Cardiac muscle cell (in vitro differentiated cells and primary cell): ENCODE results near the gene NOB1. TPM values are rescaled to one million over a fixed set of nuclear protein-coding genes. Genes with fewer than 3 reads are reported as not detected.
"Not testable (repeated sequence)": the region's sequence is repeated elsewhere in the genome, so short reads cannot be mapped to it uniquely, and the experiment has no call there.

Source experiments
- DNase-seq, 2 donors: peaks; one replicate each; pipeline versions ENCODE4 v3.0.0 to v3.0.0-alpha.2; 2010 to 2017; ENCODE audit warnings: low read depth in 1 of 2, low spot score in 1 of 2
- H3K27ac ChIP-seq: fragments of 200-600 bp; sonication (generic); 2 replicates; pipeline ENCODE4 v1.5.1; 2016
- H3K27me3 ChIP-seq: fragments of 200-600 bp; sonication (generic); 2 replicates; pipeline ENCODE4 v1.6.0; 2016; ENCODE audit warnings: control low read depth
- H3K36me3 ChIP-seq: fragments of 200-600 bp; sonication (generic); 2 replicates; pipeline ENCODE4 v1.5.1; 2016; ENCODE audit warnings: control low read depth
- H3K4me1 ChIP-seq: fragments of 200-600 bp; sonication (generic); 2 replicates; pipeline ENCODE4 v1.8.1; 2017; ENCODE audit warnings: low read depth, mild to moderate bottlenecking, mixed run types
- H3K4me3 ChIP-seq: fragments of 200-600 bp; sonication (generic); 2 replicates; pipeline ENCODE4 v1.5.1; 2016; ENCODE audit warnings: mild to moderate bottlenecking
- H3K9me3 ChIP-seq: fragments of 200-600 bp; sonication (generic); 2 replicates; pipeline ENCODE4 v1.5.1; 2017; ENCODE audit warnings: low read depth, mild to moderate bottlenecking, control low read depth
- polyA plus RNA-seq: library from polyadenylated mRNA; unstranded; fragments of >200 nt; fragmentation: Nextera tagmentation; extraction: Ambion mirVana; gene quantifications from 2 replicates; pipeline ENCODE4 v1.2.1, GENCODE V29; 2016
- total RNA-seq: library from RNA; depleted of rRNA; stranded (reverse); fragments of >200 nt; gene quantifications from 2 replicates; pipeline ENCODE4 v1.2.3, GENCODE V29; 2016
- TF ChIP-seq, protein P1 (sequence below): IDR thresholded peaks from 2 replicates; pipeline ENCODE4 v1.5.1; 2012; ENCODE audit warnings: low read depth, mild to moderate bottlenecking, low read length

NOB1 gene
- total and polyA plus RNA-seq, 2 experiments from 2014 or later = 26.8 to 34.0 TPM

DNA sequence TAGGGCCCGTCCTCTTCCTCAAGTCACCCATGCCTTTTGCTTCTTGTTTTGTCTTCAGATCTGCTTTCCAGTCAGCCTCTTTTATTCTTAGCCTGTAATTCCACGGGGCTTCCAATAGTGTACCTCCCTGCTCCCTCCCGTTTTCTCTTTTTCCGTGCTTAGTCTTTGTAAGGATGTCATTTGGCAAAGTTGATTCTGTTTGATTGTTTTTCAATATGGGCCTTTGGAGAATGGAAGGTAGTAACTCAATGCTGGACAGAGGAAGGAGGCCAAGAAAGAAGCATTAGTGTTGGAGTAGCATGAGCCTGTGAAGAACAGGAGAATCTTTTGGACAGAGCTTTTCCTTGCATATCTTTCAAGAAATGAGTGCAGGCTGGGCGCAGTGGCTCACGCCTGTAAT lies 13.9 kb upstream of the NOB1 start:
- TF ChIP-seq, protein P1, sequence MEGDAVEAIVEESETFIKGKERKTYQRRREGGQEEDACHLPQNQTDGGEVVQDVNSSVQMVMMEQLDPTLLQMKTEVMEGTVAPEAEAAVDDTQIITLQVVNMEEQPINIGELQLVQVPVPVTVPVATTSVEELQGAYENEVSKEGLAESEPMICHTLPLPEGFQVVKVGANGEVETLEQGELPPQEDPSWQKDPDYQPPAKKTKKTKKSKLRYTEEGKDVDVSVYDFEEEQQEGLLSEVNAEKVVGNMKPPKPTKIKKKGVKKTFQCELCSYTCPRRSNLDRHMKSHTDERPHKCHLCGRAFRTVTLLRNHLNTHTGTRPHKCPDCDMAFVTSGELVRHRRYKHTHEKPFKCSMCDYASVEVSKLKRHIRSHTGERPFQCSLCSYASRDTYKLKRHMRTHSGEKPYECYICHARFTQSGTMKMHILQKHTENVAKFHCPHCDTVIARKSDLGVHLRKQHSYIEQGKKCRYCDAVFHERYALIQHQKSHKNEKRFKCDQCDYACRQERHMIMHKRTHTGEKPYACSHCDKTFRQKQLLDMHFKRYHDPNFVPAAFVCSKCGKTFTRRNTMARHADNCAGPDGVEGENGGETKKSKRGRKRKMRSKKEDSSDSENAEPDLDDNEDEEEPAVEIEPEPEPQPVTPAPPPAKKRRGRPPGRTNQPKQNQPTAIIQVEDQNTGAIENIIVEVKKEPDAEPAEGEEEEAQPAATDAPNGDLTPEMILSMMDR = no peak
- Histone ChIP-seq H3K4me1 (no peaks in the 10 kb centered on the region), H3K27me3 (no peaks in the 10 kb centered on the region), H3K36me3 (no peaks in the 10 kb centered on the region), H3K27ac (no peak overlapping the region), H3K4me3 (no peak overlapping the region), H3K9me3 (no peaks in the 10 kb centered on the region)
- no peak for DNase-seq

DNA sequence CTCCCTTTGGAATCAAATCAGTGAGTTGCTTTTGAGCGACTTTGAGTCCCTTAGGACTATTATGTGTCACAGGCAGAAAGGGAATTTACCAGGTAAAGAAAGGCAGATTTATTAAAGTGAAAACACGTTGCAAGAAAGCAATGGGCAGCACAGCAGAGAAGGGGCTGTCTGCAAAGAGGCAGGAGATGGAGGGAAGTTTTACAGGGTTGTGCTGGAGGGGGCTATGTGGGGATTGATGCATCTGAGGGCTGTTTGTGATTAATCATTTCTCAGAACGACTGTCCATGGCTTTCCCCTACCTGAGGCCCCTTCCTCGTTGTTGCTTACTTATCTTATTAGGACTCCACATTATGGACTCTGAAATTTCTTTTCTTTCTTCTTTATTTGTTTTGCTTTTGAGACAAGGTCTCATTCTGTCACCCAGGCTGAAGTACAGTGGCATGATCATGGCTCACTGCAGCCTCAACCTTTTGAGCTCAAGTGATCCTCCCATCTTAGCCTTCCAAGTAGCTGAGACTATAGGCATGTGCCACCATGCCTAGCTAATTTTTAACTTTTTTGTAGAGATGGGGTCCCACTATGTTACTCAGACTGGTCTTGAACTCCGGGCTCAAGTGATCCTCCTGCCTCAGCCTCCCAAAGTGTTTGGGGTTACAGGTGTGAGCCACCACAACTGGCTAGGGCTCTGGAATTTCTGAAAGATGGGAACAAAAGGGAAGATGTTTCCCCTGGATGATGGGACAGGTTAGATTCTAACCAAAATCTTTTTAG lies 12.9 kb upstream of the NOB1 start:
- Histone ChIP-seq H3K9me3 (no peaks in the 10 kb centered on the region), H3K36me3 (no peaks in the 10 kb centered on the region), H3K4me1 (no peaks in the 10 kb centered on the region), H3K4me3 (no peak overlapping the region), H3K27ac (no peak overlapping the region), H3K27me3 (no peaks in the 10 kb centered on the region)
- TF ChIP-seq, protein P1 = no peak
- no peak for DNase-seq

DNA sequence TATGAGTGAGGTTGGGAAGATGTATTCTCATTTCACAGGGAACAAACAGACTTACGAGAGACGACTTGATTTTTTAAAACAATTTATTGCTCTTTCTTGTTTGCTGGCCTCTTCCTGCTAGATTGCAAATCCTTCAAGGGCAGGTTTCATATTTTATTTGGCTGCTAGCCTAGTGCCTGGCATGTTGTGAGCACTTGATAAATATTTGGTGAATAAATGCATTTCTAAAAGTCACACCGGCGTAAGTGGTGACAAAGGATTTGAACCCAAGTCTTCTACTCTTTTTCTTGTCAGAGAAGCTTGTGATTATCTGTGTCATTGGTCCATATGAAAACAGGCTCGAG lies 8.8 kb upstream of the NOB1 start:
- TF ChIP-seq, protein P1 = no peak

DNA sequence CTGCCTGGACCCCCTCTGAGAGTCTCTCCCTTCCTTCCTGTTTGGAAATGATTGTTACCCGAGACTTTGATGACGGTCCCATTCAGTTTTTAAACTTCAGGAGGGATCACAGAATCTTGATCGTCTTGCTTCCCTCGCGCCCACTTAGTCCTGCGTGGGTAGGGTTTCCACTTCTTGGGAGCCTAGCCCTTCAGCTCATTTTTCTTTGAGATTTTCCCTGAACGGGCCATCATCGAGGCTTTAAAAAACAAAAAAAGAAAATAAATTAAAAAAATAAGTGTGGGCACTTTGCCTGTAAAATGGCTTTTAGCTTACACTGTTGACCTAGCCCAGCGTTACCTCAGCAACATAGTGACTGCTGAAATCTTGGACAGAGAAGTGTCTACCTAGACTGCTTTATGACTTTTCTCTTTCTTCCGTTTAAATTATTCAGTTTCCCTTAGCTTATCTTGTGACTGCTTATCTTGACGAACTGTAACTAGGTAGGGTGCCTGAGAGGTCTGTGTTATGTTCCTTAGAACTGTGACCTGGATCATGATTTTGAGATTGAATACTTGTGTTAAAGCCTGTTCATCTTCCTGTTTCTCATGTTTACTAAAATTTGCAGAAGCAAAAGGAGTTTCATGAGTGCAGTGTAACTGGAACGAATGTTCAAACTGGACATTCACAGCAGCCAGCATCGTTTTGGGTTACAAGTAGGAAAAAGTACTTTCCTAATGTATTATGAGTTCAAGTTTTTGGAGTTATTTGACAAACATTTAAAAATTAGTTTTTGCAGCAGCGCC lies 8.3 kb upstream of the NOB1 start:
- no peaks in the 10 kb centered on the region for H3K36me3 ChIP-seq
- peak overlapping the region; percentile 77 for H3K27ac ChIP-seq
- no peaks in the 10 kb centered on the region for H3K27me3 ChIP-seq
- H3K9me3 ChIP-seq = no peaks in the 10 kb centered on the region
- H3K4me1 ChIP-seq = no peaks in the 10 kb centered on the region
- peak overlapping the region; percentile 98 for H3K4me3 ChIP-seq
- TF ChIP-seq, protein P1 = no peak
- DNase-seq = peak; percentile 36 to 39

More for the DNA sequence above, 8.8 kb upstream of the NOB1 start:
- DNase-seq = no peak
- Histone ChIP-seq H3K4me1 (no peaks in the 10 kb centered on the region), H3K36me3 (no peaks in the 10 kb centered on the region), H3K27ac (no peak overlapping the region), H3K27me3 (no peaks in the 10 kb centered on the region), H3K9me3 (no peaks in the 10 kb centered on the region), H3K4me3 (no peak overlapping the region)

DNA sequence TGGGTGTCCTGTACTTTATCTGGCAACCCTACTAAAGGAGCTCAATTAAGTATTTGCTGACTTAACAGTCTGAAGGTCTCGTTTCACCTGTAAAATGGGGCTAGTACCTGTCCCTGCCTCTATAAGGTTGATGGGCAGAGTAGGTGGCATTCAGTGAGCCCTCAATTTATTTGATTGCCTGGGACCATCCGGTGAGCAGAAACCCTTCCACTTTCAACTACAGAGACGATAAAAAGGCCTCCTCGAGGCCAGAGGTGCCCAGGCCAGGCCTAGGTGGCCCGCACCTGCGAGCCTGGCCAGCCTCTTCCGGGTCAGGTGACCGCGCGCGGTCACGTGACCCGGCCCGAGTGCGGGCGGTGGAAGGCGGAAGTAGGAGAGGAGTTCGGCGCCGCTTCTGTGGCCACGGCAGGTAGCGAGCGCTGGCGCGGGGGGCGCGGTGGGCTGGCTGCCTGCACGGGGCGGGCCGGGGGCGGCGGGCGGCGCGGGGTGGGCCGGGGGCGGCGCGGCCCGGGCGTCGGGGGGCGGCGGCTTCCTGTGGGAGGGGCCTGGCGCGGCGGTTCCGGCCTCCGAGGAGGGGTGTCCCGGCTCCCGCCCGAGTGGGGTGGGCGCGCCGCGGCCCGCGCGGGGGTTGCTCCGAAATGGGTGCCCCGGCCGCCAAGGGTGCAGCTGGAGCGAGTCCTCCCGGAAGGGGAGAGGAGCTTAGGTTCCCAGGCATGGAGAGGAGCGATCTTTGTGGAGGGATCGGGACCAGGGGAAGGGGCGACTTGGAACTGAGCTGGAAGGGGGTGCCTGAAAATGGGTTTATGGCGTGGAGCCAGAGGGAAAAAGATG lies 7.5 kb upstream of the NOB1 start, which contains the start of gene WWP2:
Gene WWP2 (plus strand): TSS at position 350 of the 831 bp plus-strand sequence. CDS start 24,679 bp downstream, outside the sequence.
- Histone ChIP-seq H3K36me3 (no peaks in the 10 kb centered on the region), H3K4me3 (peak within 1 kb of the TSS; percentile 98), H3K9me3 (no peaks in the 10 kb centered on the region), H3K27me3 (no peaks in the 10 kb centered on the region), H3K27ac (peak within 1 kb of the TSS; percentile 77), H3K4me1 (no peaks in the 10 kb centered on the region)
- DNase-seq = peak; percentile 73 to 90
- TF ChIP-seq, protein P1 = no peak

DNA sequence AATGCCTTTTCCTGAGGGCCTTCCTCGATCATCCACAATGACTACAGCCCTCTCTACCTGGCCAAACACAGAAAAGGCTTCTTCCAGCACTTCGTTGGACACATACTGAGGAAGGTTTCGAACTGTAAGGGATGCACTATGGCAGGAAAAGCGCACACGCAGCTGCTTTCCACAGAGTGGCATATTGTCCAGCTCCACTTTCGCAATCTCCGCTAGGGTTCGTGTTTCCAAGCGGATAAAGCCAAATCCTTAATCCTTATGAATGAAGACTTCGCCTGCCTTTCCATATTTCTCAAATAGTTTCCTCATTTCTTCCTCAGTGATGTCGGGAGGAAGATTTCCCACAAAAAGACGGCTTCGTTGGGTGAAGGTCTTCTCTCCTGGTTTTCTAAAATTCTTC lies 2.6 kb upstream of the NOB1 start:
- H3K4me3 ChIP-seq, H3K36me3 ChIP-seq, DNase-seq, H3K27me3 ChIP-seq, H3K4me1 ChIP-seq, H3K9me3 ChIP-seq, H3K27ac ChIP-seq: not testable (repeated sequence)
